Heart right ventricle (tissue), 16 donors: ENCODE measurements around the gene KIFC3. TPM values are rescaled to one million over a fixed set of nuclear protein-coding genes. Genes with fewer than 3 reads are reported as not detected.

Experiments
- ATAC-seq, 8 donors: fragments of 200-7000 bp; cut with Tn5 transposase; one replicate each; pipeline ENCODE4 v1.9.1; 2020; ENCODE audit warnings: mild to moderate bottlenecking in 8 of 8, moderate library complexity in 8 of 8, moderate number of reproducible peaks in 1 of 8
- DNase-seq, 2 donors: peaks; one replicate each; pipeline ENCODE4 v3.0.0-alpha.2; 2020
- H3K27ac ChIP-seq, 10 donors: fragments of 200-600 bp; sonication (generic) in 2 of 10; one replicate each; pipeline versions ENCODE4 v1.5.0 to v1.8.0; 2020 to 2022; ENCODE audit warnings: mild to moderate bottlenecking in 3 of 10
- H3K27me3 ChIP-seq, 7 donors: fragments of 200-600 bp; one replicate each; pipeline ENCODE4 v1.8.0; 2021 to 2022; ENCODE audit warnings: mild to moderate bottlenecking in 2 of 7
- H3K36me3 ChIP-seq, 9 donors: fragments of 200-600 bp; sonication (generic) in 1 of 9; one replicate each; pipeline versions ENCODE4 v1.5.0 to v1.8.0; 2020 to 2022; ENCODE audit warnings: mild to moderate bottlenecking in 2 of 9
- H3K4me1 ChIP-seq, 9 donors: fragments of 200-600 bp; sonication (generic) in 1 of 9; one replicate each; pipeline versions ENCODE4 v1.5.0 to v1.8.0; 2020 to 2022; ENCODE audit warnings: mild to moderate bottlenecking in 4 of 9
- H3K4me3 ChIP-seq, 10 donors: fragments of 200-600 bp; sonication (generic) in 2 of 10; one replicate each; pipeline versions ENCODE4 v1.5.0 to v1.8.0; 2020 to 2022; ENCODE audit warnings: mild to moderate bottlenecking in 7 of 10, moderate library complexity in 2 of 10
- H3K9me3 ChIP-seq, 11 donors: fragments of 200-600 bp in 10 of 11; sonication (generic) in 2 of 11; one replicate each; pipeline versions ENCODE4 v1.5.0 to v1.8.0; 2013 to 2022; ENCODE audit warnings: mild to moderate bottlenecking in 2 of 11, control low read depth in 1 of 11, moderate library complexity in 1 of 11
- WGBS, 2 donors: extraction: QIAGEN DNeasy Blood & Tissue Kit; methylation state at CpG; one replicate each; pipeline ENCODE4 v1.1.7; 2013; ENCODE audit warnings: inconsistent platforms in 1 of 2; 5-methylcytosine and 5-hydroxymethylcytosine counted together
- intact Hi-C, 10 donors: fragments of 100-400 bp; cut with DNase I; formaldehyde crosslinking; loops; one replicate each; pipeline versions ENCODE4 v1.11.1 to v1.14.2; 2022
- polyA plus RNA-seq, 2 donors: library from polyadenylated mRNA; stranded (reverse); fragments of 200-250 nt; gene quantifications; one replicate each; pipeline ENCODE4 v1.2.3, GENCODE V29; 2013
- total RNA-seq, 10 donors: library from RNA; stranded (reverse); fragmentation: NEBNext Ultra II Directional in 3 of 10; extraction: Animal tissue kit (Norgen Biotek cat#: 25700) in 3 of 10; gene quantifications; one replicate each; pipeline versions ENCODE4 v1.2.1 to v1.2.4, GENCODE V29; 2021 to 2023
- TF ChIP-seq, protein P1 (sequence below), 9 donors: fragments of 200-600 bp; sonication (generic) in 2 of 9; IDR thresholded peaks; one replicate each; pipeline versions ENCODE4 v1.5.0 to v1.8.0; 2021 to 2022; ENCODE audit warnings: antibody characterized with exemption in 9 of 9, mild to moderate bottlenecking in 5 of 9, moderate library complexity in 1 of 9
- donor health status: Arrhythmogenic right ventricular cardiomyopathy.
- donor health status: ischemic (EF 13 %, LVEDD 7.1; RV severe dilation, severe dysfunction).
- donor health status: healthy with polysubstance abuse.
- donor health status: DM: no; HTN: yes; CAD: no.
- donor health status: DM: no; HTN: no; CAD: no.
- donor health status: ischemic (EF 25% LVEDD 6.9; RV normal size, moderate dysfunction).
- donor health status: ischemic (EF 25% LVEDD 5.7; RV mildly dilated, moderate dysfunction).
- donor health status: healthy.
- donor health status: DM: yes; HTN: yes; CAD: no.
- donor health status: Ischemic cardiomyopathy.
- donor health status: ischemic (EF 35%, LVEDD 5.7; RV mildly dilated, moderate dysfunction).
- donor health status: nonischemic (EF 11% LVEDD 7.7; RV severe dilation, severe dysfunction).
- donor health status: DM: yes; HTN: yes; CAD: no.
- donor health status: PGD.
- donor health status: ischemic (EF 29% LVEDD 5.4; RV normal size, mild dysfunction).
- donor health status: nonischemic (EF 23%, LVEDD 6.1; RV moderate dilation, normal function).

Gene KIFC3
- total and polyA plus RNA-seq, 12 donors, result 42.5 to 97.4 (median 63.5) TPM

DNA sequence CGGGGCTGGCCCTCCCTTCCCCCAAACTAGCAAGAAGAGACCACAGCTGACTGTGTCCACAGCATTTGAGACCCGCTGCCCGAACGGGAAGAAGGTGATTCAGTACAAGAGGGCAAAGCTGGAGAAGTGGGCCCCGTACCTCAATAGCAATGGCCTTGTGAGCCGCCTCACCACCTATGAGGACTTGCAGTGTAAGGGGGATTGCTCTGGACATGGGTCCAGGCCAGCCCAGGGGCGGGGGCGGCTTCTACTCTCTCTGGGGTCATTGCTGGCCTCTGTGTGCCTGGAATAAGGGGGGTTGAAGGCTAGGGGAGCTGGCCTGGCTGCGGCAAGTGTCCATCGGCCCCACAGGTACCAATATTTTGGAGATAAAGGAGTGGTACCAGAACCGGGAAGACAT lies 79.6 kb downstream of the KIFC3 start:
- Histone ChIP-seq H3K27ac (no peak overlapping the region), H3K9me3 (no peaks in the 10 kb centered on the region), H3K4me3 (no peak overlapping the region), H3K36me3 (no peaks in the 10 kb centered on the region), H3K27me3 (peaks cover 0 to 3% (median 0%) of the 10 kb centered on the region in 7 donors), H3K4me1 (no peaks in the 10 kb centered on the region)
- TF ChIP-seq, protein P1, sequence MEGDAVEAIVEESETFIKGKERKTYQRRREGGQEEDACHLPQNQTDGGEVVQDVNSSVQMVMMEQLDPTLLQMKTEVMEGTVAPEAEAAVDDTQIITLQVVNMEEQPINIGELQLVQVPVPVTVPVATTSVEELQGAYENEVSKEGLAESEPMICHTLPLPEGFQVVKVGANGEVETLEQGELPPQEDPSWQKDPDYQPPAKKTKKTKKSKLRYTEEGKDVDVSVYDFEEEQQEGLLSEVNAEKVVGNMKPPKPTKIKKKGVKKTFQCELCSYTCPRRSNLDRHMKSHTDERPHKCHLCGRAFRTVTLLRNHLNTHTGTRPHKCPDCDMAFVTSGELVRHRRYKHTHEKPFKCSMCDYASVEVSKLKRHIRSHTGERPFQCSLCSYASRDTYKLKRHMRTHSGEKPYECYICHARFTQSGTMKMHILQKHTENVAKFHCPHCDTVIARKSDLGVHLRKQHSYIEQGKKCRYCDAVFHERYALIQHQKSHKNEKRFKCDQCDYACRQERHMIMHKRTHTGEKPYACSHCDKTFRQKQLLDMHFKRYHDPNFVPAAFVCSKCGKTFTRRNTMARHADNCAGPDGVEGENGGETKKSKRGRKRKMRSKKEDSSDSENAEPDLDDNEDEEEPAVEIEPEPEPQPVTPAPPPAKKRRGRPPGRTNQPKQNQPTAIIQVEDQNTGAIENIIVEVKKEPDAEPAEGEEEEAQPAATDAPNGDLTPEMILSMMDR (IDR thresholded peaks at IDR 0.05), result no peak
- intact Hi-C loops, result loop anchor here in 8 of 10 donors (5.0 to 10.0 kb wide), 7 partner anchors 70 to 148 kb away; no protein-coding TSS in a partner anchor
- no peak for ATAC-seq
- DNase-seq, result no peak
- 87% methylated on average over 11 of the region's 11 CpGs for WGBS, 2 donors

DNA sequence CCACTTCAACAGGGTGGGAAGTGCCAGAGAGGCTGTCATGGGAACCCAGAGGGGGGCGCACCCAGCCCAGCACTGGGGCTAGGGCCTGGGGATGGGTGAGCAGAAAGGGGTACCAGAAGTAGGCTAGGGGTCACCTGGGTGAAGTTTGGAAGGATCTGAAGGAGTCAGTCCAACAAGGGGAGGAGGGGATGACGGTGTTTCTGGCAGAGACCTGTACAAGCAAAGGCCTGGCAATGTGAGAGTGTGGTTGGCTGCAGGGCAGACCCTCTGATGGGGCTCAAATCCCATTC lies 80.1 kb downstream of the KIFC3 start:
- DNase-seq, result no peak
- peaks cover 0 to 3% (median 0%) of the 10 kb centered on the region in 7 donors for H3K27me3 ChIP-seq
- WGBS, 2 donors, result 94 to 97% methylated on average over 2 of the region's 2 CpGs
- intact Hi-C loops, result loop anchor here in 8 of 10 donors (5.0 to 10.0 kb wide), 7 partner anchors 70 to 147 kb away; no protein-coding TSS in a partner anchor
- H3K9me3 ChIP-seq, result no peaks in the 10 kb centered on the region
- H3K36me3 ChIP-seq, result no peaks in the 10 kb centered on the region
- H3K4me1 ChIP-seq, result no peaks in the 10 kb centered on the region
- TF ChIP-seq, protein P1 (IDR thresholded peaks at IDR 0.05), result no peak
- ATAC-seq, result no peak
- no peak overlapping the region for H3K4me3 ChIP-seq
- no peak overlapping the region for H3K27ac ChIP-seq

DNA sequence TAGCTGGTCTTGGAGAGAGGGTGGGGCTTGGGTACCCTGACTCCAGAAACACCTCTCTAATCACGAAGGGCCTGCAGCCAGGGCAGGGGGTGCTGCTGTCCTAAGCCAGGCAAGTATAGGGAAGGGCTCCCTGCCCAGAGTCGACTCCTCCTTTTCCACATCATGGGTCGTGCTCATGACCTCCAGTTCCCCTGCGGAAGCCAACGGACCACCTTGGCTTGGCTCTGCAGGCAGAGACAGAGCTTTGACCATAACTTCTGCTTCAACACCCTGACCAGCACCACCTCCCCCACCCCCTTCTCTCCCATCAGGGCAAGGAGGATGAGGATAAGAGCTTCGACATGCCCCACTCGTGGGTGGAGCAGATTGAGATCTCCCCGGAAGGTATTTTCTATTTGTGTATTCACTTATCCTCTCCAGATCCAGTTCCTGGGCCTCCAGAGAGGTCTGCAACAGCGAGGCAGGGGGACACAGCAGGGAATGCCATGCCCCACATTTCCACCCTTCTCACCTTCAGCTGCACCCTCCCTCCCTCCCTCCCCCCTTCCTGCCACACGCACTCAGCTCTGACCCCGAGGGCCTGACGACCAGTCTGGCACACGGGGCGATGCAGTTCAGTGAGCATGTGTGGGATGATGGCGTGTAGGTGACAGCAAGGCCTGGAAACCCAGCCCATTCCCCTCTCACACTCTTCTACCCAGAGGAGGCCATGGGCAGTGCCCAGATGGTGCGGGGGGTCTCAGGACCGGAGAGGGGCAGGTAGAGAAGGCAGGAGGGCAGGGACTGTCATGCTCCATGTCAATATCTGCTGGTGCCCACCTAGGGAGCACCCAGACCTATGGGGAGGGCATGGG lies 80.7 kb downstream of the KIFC3 start:
- 66 to 71% methylated on average over 17 of the region's 17 CpGs for WGBS, 2 donors
- H3K9me3 ChIP-seq, result no peaks in the 10 kb centered on the region
- intact Hi-C loops, result loop anchor here in 8 of 10 donors (2.0 to 10.0 kb wide), 9 partner anchors 69 to 147 kb away; no protein-coding TSS in a partner anchor
- H3K4me3 ChIP-seq, result no peak overlapping the region
- peaks cover 0 to 3% (median 0%) of the 10 kb centered on the region in 7 donors for H3K27me3 ChIP-seq
- H3K4me1 ChIP-seq, result no peaks in the 10 kb centered on the region
- DNase-seq (no peak), ATAC-seq (no peak)
- no peak overlapping the region for H3K27ac ChIP-seq
- no peaks in the 10 kb centered on the region for H3K36me3 ChIP-seq
- TF ChIP-seq, protein P1 (IDR thresholded peaks at IDR 0.05), result no peak

DNA sequence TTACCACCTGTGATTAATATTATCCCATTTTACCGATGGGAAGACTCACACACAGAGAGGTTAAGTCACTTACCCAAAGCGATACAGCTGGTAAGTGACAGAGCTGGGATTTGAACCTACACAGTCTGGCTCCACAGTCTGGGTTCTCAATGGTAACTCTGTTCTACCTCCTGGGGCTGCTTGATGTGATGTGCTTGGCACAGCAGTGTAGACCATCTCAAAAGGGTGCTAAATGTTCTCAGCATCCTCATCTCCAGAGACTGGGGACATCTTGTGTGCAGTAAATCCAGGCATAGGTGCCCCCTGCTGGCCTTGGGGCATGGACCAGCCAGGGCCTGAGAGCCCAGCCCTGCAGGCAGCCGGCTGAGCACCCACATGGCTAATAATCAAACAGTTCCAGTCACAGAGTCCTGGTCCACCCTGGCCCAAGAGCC lies 82.1 kb downstream of the KIFC3 start:
- TF ChIP-seq, protein P1 (IDR thresholded peaks at IDR 0.05), result peak in 8 of 9 donors; percentile 32 to 71 (median 64)
- H3K4me1 ChIP-seq, result no peaks in the 10 kb centered on the region
- intact Hi-C loops, result loop anchor here in 9 of 10 donors (1.0 to 10.0 kb wide), 10 partner anchors 68 to 145 kb away; no protein-coding TSS in a partner anchor
- H3K9me3 ChIP-seq, result no peaks in the 10 kb centered on the region
- peaks cover 0 to 10% (median 0%) of the 10 kb centered on the region in 7 donors for H3K27me3 ChIP-seq
- H3K36me3 ChIP-seq, result no peaks in the 10 kb centered on the region
- DNase-seq (peak; percentile 45 to 54), ATAC-seq (peak in 7 of 8 donors; percentile 52 to 85 (median 79))
- no peak overlapping the region for H3K4me3 ChIP-seq
- H3K27ac ChIP-seq, result no peak overlapping the region
- WGBS, 2 donors, result 72 to 83% methylated on average over 3 of the region's 3 CpGs
